K562 (cell line): ENCODE data around the gene EPHA10. TPM values are rescaled to one million over a fixed set of nuclear protein-coding genes. Genes with fewer than 3 reads are reported as not detected.

Experiments used
- ATAC-seq: fragments of 200-7000 bp; cut with Tn5 transposase; 3 replicates; pipeline ENCODE4 v1.9.1; 2020; ENCODE audit warnings: moderate library complexity
- BruUV-seq: library from RNA; stranded (reverse); fragments of 400-500 nt; replicated peaks from 2 replicates; lab custom pipeline; 2021; lab: Mats Ljungman, UMichigan
- CTCF ChIA-PET: fragments of 300-600 bp; formaldehyde crosslinking; extraction: SDS; loops from one replicate; lab custom pipeline; 2021; ENCODE audit warnings: low intra/inter-chr PET ratio; lab: Yijun Ruan, JAX
- POLR2A ChIA-PET: fragments of 300-600, 350-650 bp; sonication (Branson Sonifier 250); formaldehyde crosslinking; extraction: SDS; loops from one replicate; lab custom pipeline; 2021; ENCODE audit warnings: antibody characterized with exemption, inconsistent platforms; lab: Yijun Ruan, JAX
- DNase-seq, 4 experiments: peaks; one replicate each; pipeline versions ENCODE4 v3.0.0 to v3.0.0-alpha.2; 2011 to 2018; ENCODE audit warnings: low spot score in 3 of 4, mixed read lengths in 3 of 4; ENCODE audit errors: extremely low read depth in 1 of 4
- FAIRE-seq: peaks from 2 replicates; lab custom pipeline; 2011; peaks lifted over from hg19 to GRCh38; lab: Jason Lieb, UNC
- H2AFZ ChIP-seq: 2 replicates; pipeline ENCODE4 v1.6.0; 2011; ENCODE audit warnings: low read depth, low read length, control low read depth, inconsistent platforms
- H3K27ac ChIP-seq: fragments of 200-600 bp; 3 replicates; pipeline ENCODE4 v1.8.0; 2011; ENCODE audit warnings: low read depth, mild to moderate bottlenecking, control low read depth, inconsistent platforms, low read length, moderate library complexity, mixed read lengths; ENCODE audit errors: extremely low read depth
- H3K27me3 ChIP-seq, 2 experiments: fragments of 300-600 bp in 1 of 2; 2 replicates in 1 of 2; 3 replicates in 1 of 2; pipeline versions ENCODE4 v1.6.0 to v1.8.0; 2011; ENCODE audit warnings: inconsistent platforms in 2 of 2, low read length in 2 of 2, mild to moderate bottlenecking in 1 of 2, mixed read lengths in 1 of 2, moderate library complexity in 1 of 2; ENCODE audit not compliant: control insufficient read depth in 2 of 2, insufficient read depth in 2 of 2
- H3K36me3 ChIP-seq: fragments of 300-600 bp; 3 replicates; pipeline ENCODE4 v1.8.0; 2011; ENCODE audit warnings: mild to moderate bottlenecking, low read length, inconsistent platforms; ENCODE audit not compliant: control insufficient read depth, insufficient read depth
- H3K4me1 ChIP-seq, 2 experiments: fragments of 200-600 bp in 1 of 2; replicated peaks in 1 of 2; 2 replicates in 1 of 2; 3 replicates in 1 of 2; pipeline versions ENCODE4 v1.5.1 to v1.8.0; 2011; ENCODE audit warnings: inconsistent platforms in 2 of 2, low read length in 2 of 2, mild to moderate bottlenecking in 1 of 2, mixed read lengths in 1 of 2, moderate library complexity in 1 of 2; ENCODE audit not compliant: control insufficient read depth in 2 of 2, insufficient read depth in 2 of 2
- H3K4me2 ChIP-seq: 2 replicates; pipeline ENCODE4 v1.6.1; 2011; ENCODE audit warnings: low read length, control low read depth, inconsistent platforms, mixed read lengths; ENCODE audit not compliant: insufficient read depth
- H3K4me3 ChIP-seq: fragments of 200-600 bp; sonication (generic), shearing (Covaris generic); 2 replicates; pipeline ENCODE4 v1.5.1; 2016; ENCODE audit warnings: control low read depth, inconsistent platforms
- H3K79me2 ChIP-seq: fragments of 200-600 bp; 3 replicates; pipeline ENCODE4 v1.8.0; 2011; ENCODE audit warnings: low read length, inconsistent platforms; ENCODE audit not compliant: control insufficient read depth, insufficient read depth
- H3K9ac ChIP-seq, 2 experiments: 2 replicates each; pipeline versions ENCODE4 v1.6.0 to v1.6.1; 2011; ENCODE audit warnings: low read depth in 2 of 2, low read length in 2 of 2, control low read depth in 1 of 2, inconsistent platforms in 1 of 2, mild to moderate bottlenecking in 1 of 2, mixed read lengths in 1 of 2; ENCODE audit not compliant: insufficient read depth in 1 of 2
- H3K9me1 ChIP-seq: one replicate; pipeline ENCODE4 v1.6.0; 2011; ENCODE audit warnings: inconsistent platforms, mild to moderate bottlenecking, low read length, moderate library complexity; ENCODE audit not compliant: control insufficient read depth, insufficient read depth
- H3K9me3 ChIP-seq: replicated peaks from 2 replicates; pipeline ENCODE4 v1.5.1; 2011; ENCODE audit warnings: low read depth, low read length, inconsistent platforms; ENCODE audit not compliant: control insufficient read depth, insufficient read depth
- H4K20me1 ChIP-seq: replicated peaks from 2 replicates; pipeline ENCODE4 v1.6.1; 2011; ENCODE audit warnings: low read length, inconsistent platforms, mixed read lengths; ENCODE audit not compliant: control insufficient read depth, insufficient read depth
- THRAP3 ChIP-seq: fragments of 450-650 bp; IDR thresholded peaks from 2 replicates; pipeline ENCODE4 v1.6.1; 2016; ENCODE audit warnings: mild to moderate bottlenecking, inconsistent platforms, borderline replicate concordance
- WGBS: fragments of 100-300 bp; shearing (Covaris generic); methylation state at CpG from one replicate; pipeline ENCODE4 v1.1.6; 2016; ENCODE audit warnings: low coverage, mixed read lengths; ENCODE audit not compliant: insufficient coverage; ENCODE audit errors: missing lambda C conversion rate; 5-methylcytosine and 5-hydroxymethylcytosine counted together
- in situ Hi-C: fragments of 300-500 bp; cut with MboI; formaldehyde crosslinking; loops from 4 replicates; pipeline ENCODE4 v1.15.0; 2018; ENCODE audit warnings: inconsistent platforms, mixed read lengths
- intact Hi-C: fragments of 100-400 bp; cut with micrococcal nuclease; formaldehyde crosslinking; loops from 2 replicates; pipeline ENCODE4 v1.14.2; 2022
- polyA plus RNA-seq, 8 experiments: library from polyadenylated mRNA; depleted of rRNA in 4 of 8; stranded (reverse) in 5 of 8; unstranded in 3 of 8; fragments of >200 nt; fragmentation: Nextera tagmentation in 2 of 8; fragmentation: Illumina TruSeq in 1 of 8; extraction: Ambion mirVana in 2 of 8; extraction: Trizol in 1 of 8; gene quantifications; 2 replicates each; pipeline versions ENCODE4 v1.2.1 to v1.2.3, GENCODE V29; 2011 to 2014; ENCODE audit warnings: inconsistent platforms in 1 of 8, missing spikeins in 1 of 8
- total RNA-seq, 7 experiments: library from RNA; depleted of rRNA in 6 of 7; stranded (reverse); fragments of >200 nt in 6 of 7; fragmentation: Illumina TruSeq in 2 of 7; extraction: Trizol in 2 of 7; gene quantifications; 2 replicates each; pipeline versions ENCODE4 v1.2.1 to v1.2.3, GENCODE V29; 2011 to 2021; ENCODE audit warnings: low replicate concordance in 1 of 7
- TF ChIP-seq, protein P1 (sequence below): fragments of 450-650 bp; formaldehyde crosslinking; IDR thresholded peaks from 2 replicates; pipeline ENCODE4 v1.4.0; 2020; ENCODE audit warnings: mild to moderate bottlenecking, moderate library complexity
- TF ChIP-seq, protein P2 (sequence below): IDR thresholded peaks from 2 replicates; pipeline ENCODE4 v1.6.1; 2016; ENCODE audit warnings: missing genetic modification characterization, missing compliant biosample characterization
- TF ChIP-seq, protein P3 (sequence below): sonication (generic); formaldehyde crosslinking; IDR thresholded peaks from 2 replicates; pipeline ENCODE4 v1.8.0; 2023; ENCODE audit warnings: mild to moderate bottlenecking, missing genetic modification reagents

EPHA10 gene
- total and polyA plus RNA-seq, 9 of the 15 experiments (the other 6 are each of a cell fraction or from before 2014, with no cell fraction given) = 0.03 TPM; not detected in 8

DNA sequence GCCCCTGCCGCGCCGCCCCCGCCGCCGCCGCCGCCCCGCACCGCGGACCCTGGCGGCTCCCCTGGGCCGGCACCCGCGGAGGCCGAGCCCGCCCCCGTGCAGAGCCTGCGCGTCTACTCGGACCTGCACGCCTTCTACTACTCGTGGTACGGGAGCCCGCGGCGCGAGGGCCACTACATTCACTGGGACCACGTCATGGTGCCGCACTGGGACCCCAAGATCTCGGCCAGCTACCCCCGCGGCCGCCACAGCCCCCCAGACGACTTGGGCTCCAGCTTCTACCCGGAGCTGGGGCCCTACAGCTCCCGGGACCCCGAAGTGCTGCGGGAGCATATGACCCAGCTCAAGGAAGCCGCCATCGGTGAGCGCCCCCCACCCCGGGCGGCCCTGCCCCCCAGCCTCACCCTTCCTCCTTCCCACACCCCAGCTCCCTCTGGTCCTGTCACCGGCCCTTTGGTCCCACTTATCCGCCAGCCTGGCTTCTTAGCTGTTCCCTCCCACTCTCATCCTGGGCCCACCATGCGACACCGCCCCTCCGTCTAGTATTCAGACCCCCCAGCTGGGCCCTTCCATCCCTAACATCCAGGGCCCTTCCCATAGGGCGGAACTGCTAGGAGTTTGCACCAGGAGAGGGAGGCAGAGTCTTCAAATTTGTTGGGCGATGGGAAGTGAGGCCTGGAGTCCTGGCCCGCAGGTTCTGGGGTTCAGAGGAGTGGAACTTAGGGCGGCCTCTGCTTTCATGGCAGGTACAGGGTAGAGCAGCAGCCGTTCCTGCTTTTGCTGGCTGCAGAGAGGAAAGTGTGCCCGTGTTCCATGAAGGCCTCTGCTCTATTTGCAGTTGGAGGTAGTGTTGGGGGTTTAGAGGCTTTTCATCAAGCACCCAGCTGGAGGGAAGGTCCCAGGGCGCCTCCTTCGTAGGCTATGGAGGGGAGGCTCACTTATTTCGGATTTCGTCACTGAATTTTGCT lies 29.7 kb upstream of the EPHA10 start:
- POLR2A ChIA-PET = interaction anchor here (0.6 to 0.9 kb wide), 3 partner anchors 8 to 103 kb away, joined by 3 to 5 read pairs (median 3); no protein-coding TSS in a partner anchor
- CTCF ChIA-PET = no interaction called here
- no peaks in the 10 kb centered on the region for H3K36me3 ChIP-seq
- ATAC-seq (no peak; the same call in 2 of the 3 replicates), FAIRE-seq (no peak), DNase-seq (peak in 1 of 4 experiments; percentile 48)
- H3K79me2 ChIP-seq = no peaks in the 10 kb centered on the region
- no peak overlapping the region for H2AFZ ChIP-seq
- TF ChIP-seq, protein P1, sequence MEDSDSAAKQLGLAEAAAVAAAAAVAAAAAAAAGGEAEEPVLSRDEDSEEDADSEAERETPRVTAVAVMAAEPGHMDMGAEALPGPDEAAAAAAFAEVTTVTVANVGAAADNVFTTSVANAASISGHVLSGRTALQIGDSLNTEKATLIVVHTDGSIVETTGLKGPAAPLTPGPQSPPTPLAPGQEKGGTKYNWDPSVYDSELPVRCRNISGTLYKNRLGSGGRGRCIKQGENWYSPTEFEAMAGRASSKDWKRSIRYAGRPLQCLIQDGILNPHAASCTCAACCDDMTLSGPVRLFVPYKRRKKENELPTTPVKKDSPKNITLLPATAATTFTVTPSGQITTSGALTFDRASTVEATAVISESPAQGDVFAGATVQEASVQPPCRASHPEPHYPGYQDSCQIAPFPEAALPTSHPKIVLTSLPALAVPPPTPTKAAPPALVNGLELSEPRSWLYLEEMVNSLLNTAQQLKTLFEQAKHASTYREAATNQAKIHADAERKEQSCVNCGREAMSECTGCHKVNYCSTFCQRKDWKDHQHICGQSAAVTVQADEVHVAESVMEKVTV (CRISPR knock-in tag) = no peak
- no peak for TF ChIP-seq THRAP3
- TF ChIP-seq, protein P2, sequence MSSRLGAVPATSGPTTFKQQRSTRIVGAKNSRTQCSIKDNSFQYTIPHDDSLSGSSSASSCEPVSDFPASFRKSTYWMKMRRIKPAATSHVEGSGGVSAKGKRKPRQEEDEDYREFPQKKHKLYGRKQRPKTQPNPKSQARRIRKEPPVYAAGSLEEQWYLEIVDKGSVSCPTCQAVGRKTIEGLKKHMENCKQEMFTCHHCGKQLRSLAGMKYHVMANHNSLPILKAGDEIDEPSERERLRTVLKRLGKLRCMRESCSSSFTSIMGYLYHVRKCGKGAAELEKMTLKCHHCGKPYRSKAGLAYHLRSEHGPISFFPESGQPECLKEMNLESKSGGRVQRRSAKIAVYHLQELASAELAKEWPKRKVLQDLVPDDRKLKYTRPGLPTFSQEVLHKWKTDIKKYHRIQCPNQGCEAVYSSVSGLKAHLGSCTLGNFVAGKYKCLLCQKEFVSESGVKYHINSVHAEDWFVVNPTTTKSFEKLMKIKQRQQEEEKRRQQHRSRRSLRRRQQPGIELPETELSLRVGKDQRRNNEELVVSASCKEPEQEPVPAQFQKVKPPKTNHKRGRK (tag) = peak; percentile 33; the same call in 1 of the 2 replicates
- TF ChIP-seq, protein P3, sequence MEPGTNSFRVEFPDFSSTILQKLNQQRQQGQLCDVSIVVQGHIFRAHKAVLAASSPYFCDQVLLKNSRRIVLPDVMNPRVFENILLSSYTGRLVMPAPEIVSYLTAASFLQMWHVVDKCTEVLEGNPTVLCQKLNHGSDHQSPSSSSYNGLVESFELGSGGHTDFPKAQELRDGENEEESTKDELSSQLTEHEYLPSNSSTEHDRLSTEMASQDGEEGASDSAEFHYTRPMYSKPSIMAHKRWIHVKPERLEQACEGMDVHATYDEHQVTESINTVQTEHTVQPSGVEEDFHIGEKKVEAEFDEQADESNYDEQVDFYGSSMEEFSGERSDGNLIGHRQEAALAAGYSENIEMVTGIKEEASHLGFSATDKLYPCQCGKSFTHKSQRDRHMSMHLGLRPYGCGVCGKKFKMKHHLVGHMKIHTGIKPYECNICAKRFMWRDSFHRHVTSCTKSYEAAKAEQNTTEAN (CRISPR knock-in tag) = 0 out of 2 replicates have a peak, but pooled peaks have one; percentile 48
- peaks cover 22 to 43% of the 10 kb centered on the region in 2 experiments; a peak in 4 of 5 replicates for H3K27me3 ChIP-seq
- no peaks in the 10 kb centered on the region for H3K9me3 ChIP-seq
- in situ Hi-C loops = no loop called here
- H3K9ac ChIP-seq = no peak overlapping the region; a peak in 1 of 4 replicates
- intact Hi-C loops = no loop called here
- no peak overlapping the region for H3K27ac ChIP-seq
- BruUV-seq = no TSS peak
- WGBS = 18% methylated on average over 51 of the region's 59 CpGs
- peaks cover 20% of the 10 kb centered on the region for H4K20me1 ChIP-seq
- peak overlapping the region; percentile 14; the same call in 1 of the 2 replicates for H3K4me3 ChIP-seq
- no peak overlapping the region for H3K4me2 ChIP-seq
- H3K9me1 ChIP-seq = no peaks in the 10 kb centered on the region
- peaks cover 0 to 24% of the 10 kb centered on the region in 2 experiments; a peak in 3 of 5 replicates for H3K4me1 ChIP-seq
